Panc1 (cell line): ENCODE measurements around the gene DCTN1. TPM values are rescaled to one million over a fixed set of nuclear protein-coding genes. Genes with fewer than 3 reads are reported as not detected.

Experiments
- ATAC-seq: fragments of 200-7000 bp; cut with Tn5 transposase; 2 replicates; pipeline ENCODE4 v1.9.1; 2020; ENCODE audit warnings: mild to moderate bottlenecking, moderate library complexity
- BruUV-seq: library from RNA; stranded (reverse); fragments of 400-500 nt; replicated peaks from 2 replicates; lab custom pipeline; 2021; lab: Mats Ljungman, UMichigan
- CTCF ChIA-PET: fragments of 300-600 bp; sonication (Branson Sonifier 250); formaldehyde crosslinking; loops from one replicate; lab custom pipeline; 2022; ENCODE audit warnings: antibody characterized with exemption; lab: Charles Lee
- POLR2A ChIA-PET: fragments of 300-600 bp; sonication (Branson Sonifier 250); formaldehyde crosslinking; loops from one replicate; lab custom pipeline; 2022; ENCODE audit warnings: antibody characterized with exemption; lab: Charles Lee
- DNase-seq: peaks from one replicate; pipeline ENCODE4 v3.0.0-alpha.2; 2010; ENCODE audit warnings: low read depth, low spot score
- H3K27ac ChIP-seq: 2 replicates; pipeline ENCODE4 v1.5.1; 2011; ENCODE audit warnings: mild to moderate bottlenecking, low read length, inconsistent platforms
- H3K27me3 ChIP-seq: fragments of 200-500 bp; sonication (Bioruptor generic); 2 replicates; pipeline ENCODE4 v1.6.0; 2014; ENCODE audit warnings: low read length, inconsistent platforms; ENCODE audit not compliant: control insufficient read depth, insufficient read depth
- H3K36me3 ChIP-seq: fragments of 200-500 bp; sonication (Bioruptor generic); 2 replicates; pipeline ENCODE4 v1.5.1; 2014; ENCODE audit warnings: inconsistent platforms, mild to moderate bottlenecking, low read length, moderate library complexity; ENCODE audit not compliant: control insufficient read depth, insufficient read depth
- H3K4me1 ChIP-seq: 2 replicates; pipeline ENCODE4 v1.5.1; 2011; ENCODE audit warnings: inconsistent platforms, mild to moderate bottlenecking, low read length, moderate library complexity; ENCODE audit not compliant: control insufficient read depth, insufficient read depth
- H3K4me3 ChIP-seq, 2 experiments: 2 replicates each; pipeline ENCODE4 v1.5.1; 2011 to 2012; ENCODE audit warnings: low read depth in 2 of 2, low read length in 2 of 2, mild to moderate bottlenecking in 2 of 2, inconsistent platforms in 1 of 2, moderate library complexity in 1 of 2
- H3K9me3 ChIP-seq: fragments of 200-500 bp; sonication (Bioruptor generic); 2 replicates; pipeline ENCODE4 v1.5.1; 2014; ENCODE audit warnings: low read depth, mild to moderate bottlenecking, inconsistent platforms, low read length, moderate library complexity; ENCODE audit not compliant: control insufficient read depth, insufficient read depth
- CTCF ChIP-seq: fragments of 450-650 bp; IDR thresholded peaks from 2 replicates; pipeline ENCODE4 v1.5.1; 2017; ENCODE audit warnings: mild to moderate bottlenecking
- POLR2AphosphoS5 ChIP-seq: IDR thresholded peaks from 2 replicates; pipeline ENCODE4 v1.6.1; 2012; ENCODE audit warnings: mild to moderate bottlenecking, low read depth, low read length, moderate library complexity
- REST ChIP-seq, 2 experiments: IDR thresholded peaks; 2 replicates each; pipeline ENCODE4 v1.6.1; 2011 to 2012; ENCODE audit warnings: low read depth in 2 of 2, control low read depth in 1 of 2, low read length in 1 of 2, mild to moderate bottlenecking in 1 of 2, moderate library complexity in 1 of 2; ENCODE audit not compliant: insufficient read depth in 1 of 2
- SIN3A ChIP-seq: IDR thresholded peaks from 2 replicates; pipeline ENCODE4 v1.6.1; 2012; ENCODE audit warnings: low read depth, mild to moderate bottlenecking, low read length, moderate library complexity, borderline replicate concordance; ENCODE audit not compliant: insufficient read depth
- TCF7L2 ChIP-seq: IDR thresholded peaks from 2 replicates; pipeline ENCODE4 v1.6.1; 2011; ENCODE audit warnings: mild to moderate bottlenecking, low read depth, low read length, inconsistent platforms
- in situ Hi-C: cut with HindIII; loops from 2 replicates; pipeline ENCODE4 v1.10.0; 2016; ENCODE audit warnings: low sequenced_read_pairs, low pct_unique_long_range_greater_than_20kb
- intact Hi-C: fragments of 100-400 bp; cut with micrococcal nuclease; formaldehyde crosslinking; loops from one replicate; pipeline ENCODE4 v1.10.0; 2022; ENCODE audit not compliant: unreplicated experiment
- total RNA-seq: library from RNA; stranded (reverse); gene quantifications from one replicate; pipeline ENCODE4 v1.2.1, GENCODE V29; 2021; ENCODE audit not compliant: unreplicated experiment

The DCTN1 gene
- total RNA-seq, 1 experiment from 2014 or later = 190 TPM

GRCh38 chr2:74417763-74418162 lies 37.7 kb upstream of the DCTN1 start:
- TF ChIP-seq POLR2AphosphoS5 = no peak
- no peak for TF ChIP-seq CTCF
- TF ChIP-seq TCF7L2 = no peak
- TF ChIP-seq SIN3A = no peak
- no peak for TF ChIP-seq REST (IDR thresholded peaks at IDR 0.05; ENCODE audit: insufficient read depth in 1 of 2, low read depth in 2 of 2, low read length in 1 of 2)
- ATAC-seq = no peak
- H3K9me3 ChIP-seq = no peaks in the 10 kb centered on the region
- no TSS peak for BruUV-seq
- H3K4me1 ChIP-seq = peaks cover 4% of the 10 kb centered on the region; the same call in 1 of the 2 replicates
- ChIA-PET POLR2A (no interaction called here), CTCF (no interaction called here)
- in situ Hi-C loops (no loop called here), intact Hi-C loops (no loop called here)
- H3K27ac ChIP-seq = no peak overlapping the region
- H3K36me3 ChIP-seq = no peaks in the 10 kb centered on the region; the same call in 1 of the 2 replicates
- no peak overlapping the region for H3K4me3 ChIP-seq
- DNase-seq = no peak
- no peaks in the 10 kb centered on the region for H3K27me3 ChIP-seq

GRCh38 chr2:74417197-74417596 lies 37.1 kb upstream of the DCTN1 start:
- CTCF ChIA-PET = no interaction called here
- in situ Hi-C loops = no loop called here
- DNase-seq (no peak), ATAC-seq (no peak)
- Histone ChIP-seq H3K4me1 (peaks cover 4% of the 10 kb centered on the region; the same call in 1 of the 2 replicates), H3K27me3 (no peaks in the 10 kb centered on the region), H3K27ac (no peak overlapping the region), H3K36me3 (no peaks in the 10 kb centered on the region; the same call in 1 of the 2 replicates), H3K9me3 (no peaks in the 10 kb centered on the region), H3K4me3 (no peak overlapping the region)
- BruUV-seq = no TSS peak
- POLR2A ChIA-PET = no interaction called here
- TF ChIP-seq CTCF (no peak), SIN3A (no peak), REST (IDR thresholded peaks at IDR 0.05; ENCODE audit: insufficient read depth in 1 of 2, low read depth in 2 of 2, low read length in 1 of 2) (no peak), POLR2AphosphoS5 (no peak), TCF7L2 (no peak)
- intact Hi-C loops = no loop called here
